ENCODE results near the gene SDK1. TPM values are rescaled to one million over a fixed set of nuclear protein-coding genes. Genes with fewer than 3 reads are reported as not detected.

Gene SDK1
- total RNA-seq, 2 experiments from 2014 or later: 0.19 to 0.36 TPM

DNA sequence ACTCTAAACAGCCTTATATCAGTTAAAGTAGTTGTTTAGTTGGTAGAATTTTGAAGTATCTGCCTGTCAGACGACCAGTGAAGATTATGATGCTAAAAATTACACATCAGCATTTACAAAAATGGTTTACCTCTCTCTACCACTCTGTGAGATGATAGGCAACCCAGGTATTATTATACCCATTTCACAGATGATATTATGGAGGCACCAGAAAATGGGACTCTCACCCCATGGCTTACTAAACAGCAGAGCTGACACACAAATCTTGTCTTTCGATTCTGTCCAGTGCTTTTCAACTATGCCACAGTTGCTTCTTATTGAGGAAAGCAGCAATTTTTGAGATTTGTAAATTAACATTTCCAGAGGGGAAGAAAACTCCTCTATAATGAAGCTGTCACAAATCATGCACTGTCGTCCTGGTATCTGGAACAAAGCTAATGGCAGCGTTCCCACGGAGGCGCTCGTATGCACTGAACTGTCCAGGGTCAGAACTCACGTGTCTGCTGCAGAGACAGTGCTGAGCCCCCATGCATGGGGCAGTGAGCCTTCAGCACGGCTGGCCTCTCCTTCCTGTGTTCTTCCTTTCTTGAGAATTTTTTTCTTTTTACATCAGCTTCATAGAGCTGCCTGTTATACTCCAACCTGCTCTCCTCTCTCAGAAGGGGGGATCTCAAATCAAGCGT lies 381.1 kb downstream of the SDK1 start:
- TF ChIP-seq, protein P1, sequence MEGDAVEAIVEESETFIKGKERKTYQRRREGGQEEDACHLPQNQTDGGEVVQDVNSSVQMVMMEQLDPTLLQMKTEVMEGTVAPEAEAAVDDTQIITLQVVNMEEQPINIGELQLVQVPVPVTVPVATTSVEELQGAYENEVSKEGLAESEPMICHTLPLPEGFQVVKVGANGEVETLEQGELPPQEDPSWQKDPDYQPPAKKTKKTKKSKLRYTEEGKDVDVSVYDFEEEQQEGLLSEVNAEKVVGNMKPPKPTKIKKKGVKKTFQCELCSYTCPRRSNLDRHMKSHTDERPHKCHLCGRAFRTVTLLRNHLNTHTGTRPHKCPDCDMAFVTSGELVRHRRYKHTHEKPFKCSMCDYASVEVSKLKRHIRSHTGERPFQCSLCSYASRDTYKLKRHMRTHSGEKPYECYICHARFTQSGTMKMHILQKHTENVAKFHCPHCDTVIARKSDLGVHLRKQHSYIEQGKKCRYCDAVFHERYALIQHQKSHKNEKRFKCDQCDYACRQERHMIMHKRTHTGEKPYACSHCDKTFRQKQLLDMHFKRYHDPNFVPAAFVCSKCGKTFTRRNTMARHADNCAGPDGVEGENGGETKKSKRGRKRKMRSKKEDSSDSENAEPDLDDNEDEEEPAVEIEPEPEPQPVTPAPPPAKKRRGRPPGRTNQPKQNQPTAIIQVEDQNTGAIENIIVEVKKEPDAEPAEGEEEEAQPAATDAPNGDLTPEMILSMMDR (conservative IDR thresholded peaks at IDR 0.05; ENCODE audit: low read length): no peak
- no peak for TF ChIP-seq EZH2phosphoT487 (IDR thresholded peaks at IDR 0.05; ENCODE audit: borderline replicate concordance, low read depth, low read length)
- intact Hi-C loops (cut with micrococcal nuclease; ENCODE audit: unreplicated experiment): no loop called here

DNA sequence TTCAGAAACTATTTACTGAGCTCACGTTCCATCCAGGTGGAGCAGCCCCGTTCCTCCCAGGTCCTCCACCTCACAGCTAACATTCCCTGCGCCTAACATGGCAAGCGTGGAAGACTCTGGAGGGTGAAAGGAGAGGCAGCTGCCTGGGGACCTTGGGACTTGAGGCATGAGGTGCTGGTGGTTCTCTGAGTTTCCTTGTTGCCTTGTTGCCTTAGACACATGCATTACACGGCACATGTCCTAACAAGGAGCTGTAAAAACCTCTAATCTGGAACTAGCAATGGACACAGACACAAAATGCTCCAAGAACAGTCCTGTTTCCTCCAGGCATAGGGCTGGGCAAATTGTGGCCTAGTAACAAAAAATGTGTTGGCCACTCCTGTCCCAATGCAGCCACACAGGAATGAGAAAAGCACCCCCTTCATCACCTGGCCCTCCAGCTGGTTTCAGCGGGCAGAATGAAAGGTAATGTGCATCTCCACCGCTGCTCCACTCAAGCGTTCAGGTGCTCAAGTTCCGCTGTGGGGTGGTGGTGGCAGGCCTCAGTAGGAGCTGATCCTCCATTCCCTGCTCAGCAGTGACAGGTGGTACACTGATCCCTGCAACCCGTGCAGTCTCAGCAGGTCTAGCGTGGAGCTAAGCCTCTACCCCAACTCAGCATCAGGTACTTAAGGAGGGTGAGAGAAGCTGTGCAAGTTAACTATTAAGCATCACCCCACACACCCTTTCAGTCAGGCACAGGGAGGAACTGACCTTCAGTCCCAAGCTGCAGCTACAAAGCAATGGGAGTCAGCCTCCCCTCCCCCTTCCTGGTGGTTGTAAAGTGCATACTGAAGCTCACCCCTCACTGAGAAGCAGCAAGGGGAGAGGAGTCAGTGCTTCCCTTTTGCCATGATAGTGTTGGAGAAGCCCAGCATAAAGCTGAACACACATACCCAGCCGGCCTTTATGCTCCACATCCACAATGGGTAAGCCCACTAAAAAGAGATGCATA lies 382.8 kb downstream of the SDK1 start:
- H3K79me2 ChIP-seq (ENCODE audit: insufficient read depth, low read depth, low read length): no peaks in the 10 kb centered on the region
- no peaks in the 10 kb centered on the region for H3K9me2 ChIP-seq (ENCODE audit: insufficient read depth, low read length)
- intact Hi-C loops (cut with micrococcal nuclease; ENCODE audit: unreplicated experiment): no loop called here
- no peak overlapping the region for H3K4me3 ChIP-seq (ENCODE audit: low read depth, low read length, poor library complexity, severe bottlenecking)
- no TSS peak for BruUV-seq (replicated peaks)
- TF ChIP-seq, protein P1 (conservative IDR thresholded peaks at IDR 0.05; ENCODE audit: low read length): no peak
- no peak for TF ChIP-seq EZH2phosphoT487 (IDR thresholded peaks at IDR 0.05; ENCODE audit: borderline replicate concordance, low read depth, low read length)
- DNase-seq (ENCODE audit: low spot score): no peak
- CTCF ChIA-PET (ENCODE audit: unreplicated experiment): no interaction called here
- POLR2A ChIA-PET: interaction anchor here (0.7 to 1.3 kb wide), 2 partner anchors 10 to 373 kb away, joined by 3 to 4 read pairs; no protein-coding TSS in a partner anchor
- no peaks in the 10 kb centered on the region for H3K4me1 ChIP-seq (ENCODE audit: insufficient read depth, low read length, poor library complexity, severe bottlenecking)
- H3K36me3 ChIP-seq (ENCODE audit: insufficient read depth, low read length): no peaks in the 10 kb centered on the region
- H4K20me1 ChIP-seq (ENCODE audit: insufficient read depth, low read length): no peaks in the 10 kb centered on the region
- no peaks in the 10 kb centered on the region for H3K9me3 ChIP-seq (ENCODE audit: low read length)
- no peak overlapping the region for H3K27ac ChIP-seq (ENCODE audit: low read depth, low read length, poor library complexity, severe bottlenecking)
- H3K4me2 ChIP-seq (ENCODE audit: low read length): no peak overlapping the region
- no peak overlapping the region for H2AFZ ChIP-seq (ENCODE audit: low read length)

More for the DNA sequence above, 381.1 kb downstream of the SDK1 start:
- ChIA-PET POLR2A (interaction anchor here (0.7 to 1.3 kb wide), 3 partner anchors 9 to 52 kb away, joined by 3 to 4 read pairs (median 3); no protein-coding TSS in a partner anchor), CTCF (ENCODE audit: unreplicated experiment) (no interaction called here)
- no peaks in the 10 kb centered on the region for H4K20me1 ChIP-seq (ENCODE audit: insufficient read depth, low read length)
- no peaks in the 10 kb centered on the region for H3K36me3 ChIP-seq (ENCODE audit: insufficient read depth, low read length)
- H3K9me3 ChIP-seq (ENCODE audit: low read length): no peaks in the 10 kb centered on the region
- H2AFZ ChIP-seq (ENCODE audit: low read length): no peak overlapping the region
- no peak overlapping the region for H3K27ac ChIP-seq (ENCODE audit: low read depth, low read length, poor library complexity, severe bottlenecking)
- no peak for DNase-seq (ENCODE audit: low spot score)
- BruUV-seq (replicated peaks): no TSS peak
- H3K9me2 ChIP-seq (ENCODE audit: insufficient read depth, low read length): no peaks in the 10 kb centered on the region
- H3K4me2 ChIP-seq (ENCODE audit: low read length): no peak overlapping the region
- no peak overlapping the region for H3K4me3 ChIP-seq (ENCODE audit: low read depth, low read length, poor library complexity, severe bottlenecking)
- H3K79me2 ChIP-seq (ENCODE audit: insufficient read depth, low read depth, low read length): no peaks in the 10 kb centered on the region
- no peaks in the 10 kb centered on the region for H3K4me1 ChIP-seq (ENCODE audit: insufficient read depth, low read length, poor library complexity, severe bottlenecking)

Data from OCI-LY7 (cell line).